Activated naive CD8-positive, alpha-beta T cell treated with anti-CD3 and anti-CD28 coated beads, Interleukin-2, amount 10 ng/mL, durations not matched to agents 7 days and 5 days (primary cell): ENCODE measurements around the gene HDAC8. TPM values are rescaled to one million over a fixed set of nuclear protein-coding genes. Genes with fewer than 3 reads are reported as not detected.
A peak's percentile ranks its signal among the peaks of the same experiment; 100 is the strongest.

Experiments used
- ATAC-seq: fragments of 150-1000 bp; cut with Tn5 transposase; one replicate; pipeline ENCODE4 v1.10.0; 2021; ENCODE audit warnings: low read depth, moderate library complexity
- POLR2A ChIA-PET: fragments of 350-600 bp; sonication (Branson Sonifier 250); formaldehyde crosslinking; loops from one replicate; lab custom pipeline; 2021; ENCODE audit warnings: antibody characterized with exemption; lab: Charles Lee
- DNase-seq: peaks from one replicate; pipeline ENCODE4 v3.0.0; 2021
- H3K27ac Mint-ChIP-seq: one replicate; pipeline ENCODE4 v1.8.0; 2022; ENCODE audit warnings: mild to moderate bottlenecking, mixed read lengths
- H3K27me3 Mint-ChIP-seq: one replicate; pipeline ENCODE4 v1.8.0; 2022; ENCODE audit warnings: mild to moderate bottlenecking, moderate library complexity, mixed read lengths
- H3K36me3 Mint-ChIP-seq: one replicate; pipeline ENCODE4 v1.8.0; 2021; ENCODE audit warnings: mild to moderate bottlenecking, mixed read lengths
- H3K4me1 Mint-ChIP-seq: one replicate; pipeline ENCODE4 v1.8.0; 2021; ENCODE audit warnings: mixed read lengths
- H3K4me3 Mint-ChIP-seq: one replicate; pipeline ENCODE4 v1.8.0; 2022; ENCODE audit warnings: mild to moderate bottlenecking, moderate library complexity, mixed read lengths
- H3K9me3 Mint-ChIP-seq: one replicate; pipeline ENCODE4 v1.8.0; 2021; ENCODE audit warnings: mixed read lengths
- total RNA-seq, 2 experiments: library from RNA; stranded (reverse); gene quantifications; one replicate each; pipeline ENCODE4 v1.2.3, GENCODE V29; 2021

HDAC8 gene
- total RNA-seq, 2 experiments from 2014 or later = 25.2 to 25.5 TPM

GRCh38 chrX:72308566-72309296 is 263.9 kb downstream of the HDAC8 start:
- peak; percentile 29 for DNase-seq
- Mint-ChIP-seq H3K27ac (no peak overlapping the region), H3K9me3 (no peaks in the 10 kb centered on the region), H3K4me3 (peak overlapping the region; percentile 56), H3K4me1 (peaks cover 10% of the 10 kb centered on the region), H3K36me3 (no peaks in the 10 kb centered on the region), H3K27me3 (peaks cover 47% of the 10 kb centered on the region)
- no peak for ATAC-seq
- POLR2A ChIA-PET = no interaction called here

- Mint-ChIP-seq H3K4me1 (peaks cover 10% of the 10 kb centered on the region), H3K4me3 (peak overlapping the region; percentile 56), H3K27ac (no peak overlapping the region), H3K9me3 (no peaks in the 10 kb centered on the region), H3K36me3 (no peaks in the 10 kb centered on the region), H3K27me3 (peaks cover 52% of the 10 kb centered on the region)
- POLR2A ChIA-PET = no interaction called here
- no peak for ATAC-seq
- no peak for DNase-seq
Observed at GRCh38 chrX:72308209-72308565, 264.5 kb downstream of the HDAC8 start.

GRCh38 chrX:72307646-72308051 is 265.0 kb downstream of the HDAC8 start:
- peaks cover 58% of the 10 kb centered on the region for H3K27me3 Mint-ChIP-seq
- no peak overlapping the region for H3K27ac Mint-ChIP-seq
- DNase-seq (no peak), ATAC-seq (no peak)
- no peaks in the 10 kb centered on the region for H3K36me3 Mint-ChIP-seq
- H3K4me1 Mint-ChIP-seq = peaks cover 10% of the 10 kb centered on the region
- no peaks in the 10 kb centered on the region for H3K9me3 Mint-ChIP-seq
- POLR2A ChIA-PET = no interaction called here
- peak overlapping the region; percentile 35 for H3K4me3 Mint-ChIP-seq

GRCh38 chrX:72306851-72307645 is 265.6 kb downstream of the HDAC8 start:
- peaks cover 10% of the 10 kb centered on the region for H3K4me1 Mint-ChIP-seq
- no peaks in the 10 kb centered on the region for H3K9me3 Mint-ChIP-seq
- peaks cover 62% of the 10 kb centered on the region for H3K27me3 Mint-ChIP-seq
- ATAC-seq (no peak), DNase-seq (peak; percentile 37)
- no peak overlapping the region for H3K27ac Mint-ChIP-seq
- no peaks in the 10 kb centered on the region for H3K36me3 Mint-ChIP-seq
- peak overlapping the region; percentile 80 for H3K4me3 Mint-ChIP-seq
- POLR2A ChIA-PET = no interaction called here

- H3K4me3 Mint-ChIP-seq = peak overlapping the region; percentile 60
- H3K4me1 Mint-ChIP-seq = peaks cover 10% of the 10 kb centered on the region
- H3K27me3 Mint-ChIP-seq = peaks cover 64% of the 10 kb centered on the region
- H3K9me3 Mint-ChIP-seq = no peaks in the 10 kb centered on the region
- H3K36me3 Mint-ChIP-seq = no peaks in the 10 kb centered on the region
- DNase-seq (peak; percentile 28), ATAC-seq (no peak)
- H3K27ac Mint-ChIP-seq = no peak overlapping the region
- POLR2A ChIA-PET = interaction anchor here (1.0 kb wide), 1 partner anchor 29 kb away, joined by 5 read pairs; the partner anchor contains the start of gene RPS4X
Observed at GRCh38 chrX:72306085-72306801, 266.4 kb downstream of the HDAC8 start.

- ATAC-seq (peak; percentile 37), DNase-seq (peak; percentile 35)
- Mint-ChIP-seq H3K36me3 (no peaks in the 10 kb centered on the region), H3K9me3 (no peaks in the 10 kb centered on the region), H3K27ac (no peak within 1 kb of the TSS), H3K27me3 (peaks cover 65% of the 10 kb centered on the region), H3K4me3 (peak within 1 kb of the TSS; percentile 80), H3K4me1 (peaks cover 10% of the 10 kb centered on the region)
- POLR2A ChIA-PET = interaction anchor here (1.0 kb wide), 1 partner anchor 28 kb away, joined by 5 read pairs; the partner anchor contains the start of gene RPS4X
Observed at GRCh38 chrX:72305286-72306084, 267.2 kb downstream of the HDAC8 start, which contains the start of gene CITED1. CITED1 (minus strand) TSS chrX:72305914; CDS start chrX:72302869, 3,045 bp downstream.

- Mint-ChIP-seq H3K36me3 (no peaks in the 10 kb centered on the region), H3K27ac (no peak overlapping the region), H3K4me3 (peak overlapping the region; percentile 24), H3K27me3 (peaks cover 67% of the 10 kb centered on the region), H3K9me3 (no peaks in the 10 kb centered on the region), H3K4me1 (peaks cover 10% of the 10 kb centered on the region)
- ATAC-seq (no peak), DNase-seq (no peak)
- POLR2A ChIA-PET = no interaction called here
Observed at GRCh38 chrX:72304877-72305276, 267.8 kb downstream of the HDAC8 start.

- Mint-ChIP-seq H3K27ac (no peak overlapping the region), H3K9me3 (no peaks in the 10 kb centered on the region), H3K27me3 (peaks cover 55% of the 10 kb centered on the region), H3K36me3 (no peaks in the 10 kb centered on the region), H3K4me3 (no peak overlapping the region), H3K4me1 (peaks cover 5% of the 10 kb centered on the region)
- POLR2A ChIA-PET = no interaction called here
- DNase-seq (no peak), ATAC-seq (no peak)
Observed at GRCh38 chrX:72301781-72302180, 270.9 kb downstream of the HDAC8 start.

- POLR2A ChIA-PET = no interaction called here
- H3K27ac Mint-ChIP-seq = no peak overlapping the region
- no peaks in the 10 kb centered on the region for H3K9me3 Mint-ChIP-seq
- no peaks in the 10 kb centered on the region for H3K36me3 Mint-ChIP-seq
- no peak overlapping the region for H3K4me3 Mint-ChIP-seq
- H3K27me3 Mint-ChIP-seq = peaks cover 52% of the 10 kb centered on the region
- ATAC-seq (no peak), DNase-seq (no peak)
- H3K4me1 Mint-ChIP-seq = peaks cover 1% of the 10 kb centered on the region
Observed at GRCh38 chrX:72299891-72300630, 272.6 kb downstream of the HDAC8 start.

GRCh38 chrX:72297953-72298730 is 274.5 kb downstream of the HDAC8 start:
- Mint-ChIP-seq H3K4me3 (no peak overlapping the region), H3K27ac (no peak overlapping the region), H3K4me1 (no peaks in the 10 kb centered on the region), H3K36me3 (no peaks in the 10 kb centered on the region), H3K9me3 (no peaks in the 10 kb centered on the region), H3K27me3 (peaks cover 34% of the 10 kb centered on the region)
- DNase-seq (no peak), ATAC-seq (no peak)
- POLR2A ChIA-PET = no interaction called here

GRCh38 chrX:72296991-72297390 is 275.7 kb downstream of the HDAC8 start:
- Mint-ChIP-seq H3K4me3 (no peak overlapping the region), H3K9me3 (no peaks in the 10 kb centered on the region), H3K4me1 (no peaks in the 10 kb centered on the region), H3K36me3 (no peaks in the 10 kb centered on the region), H3K27ac (no peak overlapping the region), H3K27me3 (peaks cover 31% of the 10 kb centered on the region)
- no peak for DNase-seq
- ATAC-seq = no peak
- POLR2A ChIA-PET = no interaction called here

- Mint-ChIP-seq H3K27me3 (peaks cover 30% of the 10 kb centered on the region), H3K36me3 (no peaks in the 10 kb centered on the region)
- POLR2A ChIA-PET = no interaction called here
Observed at GRCh38 chrX:72295745-72296144, 276.9 kb downstream of the HDAC8 start.

More at GRCh38 chrX:72295745-72296144, 276.9 kb downstream of the HDAC8 start:
- ATAC-seq (no peak), DNase-seq (no peak)
- no peaks in the 10 kb centered on the region for H3K9me3 Mint-ChIP-seq
- no peak overlapping the region for H3K27ac Mint-ChIP-seq
- H3K4me1 Mint-ChIP-seq = no peaks in the 10 kb centered on the region
- no peak overlapping the region for H3K4me3 Mint-ChIP-seq
